Measurements from ENCODE around the gene CD248. TPM values are rescaled to one million over a fixed set of nuclear protein-coding genes. Genes with fewer than 3 reads are reported as not detected.
A peak's percentile ranks its signal among the peaks of the same experiment; 100 is the strongest.

The CD248 gene
- total and polyA plus RNA-seq, 2 experiments from 2014 or later, result 2.4 to 3.8 TPM

- Mint-ChIP-seq H3K36me3 (ENCODE audit: low read depth) (no peaks in the 10 kb centered on the region; the same call in 2 of the 3 replicates), H3K9me3 (peaks cover 2% of the 10 kb centered on the region; the same call in 1 of the 3 replicates), H3K4me1 (peaks cover 25% of the 10 kb centered on the region), H3K27ac (no peak within 1 kb of the TSS), H3K27me3 (ENCODE audit: insufficient read depth, low read depth, poor library complexity) (peaks cover 35% of the 10 kb centered on the region), H3K4me3 (peak within 1 kb of the TSS; percentile 94)
- Histone ChIP-seq H3K27me3 (ENCODE audit: insufficient read depth) (peaks cover 30% of the 10 kb centered on the region), H3K27ac (ENCODE audit: low read depth) (no peak within 1 kb of the TSS), H3K4me1 (ENCODE audit: insufficient read depth) (peaks cover 21% of the 10 kb centered on the region), H2AFZ (peak within 1 kb of the TSS; percentile 97), H4K20me1 (replicated peaks; ENCODE audit: insufficient read depth) (no peaks in the 10 kb centered on the region; the same call in 1 of the 2 replicates), H3K36me3 (ENCODE audit: insufficient read depth) (no peaks in the 10 kb centered on the region), H3F3A (replicated peaks; ENCODE audit: low read depth) (peaks cover 18% of the 10 kb centered on the region; the same call in 1 of the 2 replicates), H3K79me2 (replicated peaks; ENCODE audit: insufficient read depth) (peaks cover 9% of the 10 kb centered on the region), H3K4me3 (peak within 1 kb of the TSS; percentile 76), H3K9me2 (ENCODE audit: insufficient read depth) (no peaks in the 10 kb centered on the region), H3K4me2 (peak within 1 kb of the TSS; percentile 88)
- TF ChIP-seq ZNF331 (CRISPR knock-in tag; IDR thresholded peaks at IDR 0.05; ENCODE audit: low read depth), result no peak
- peak; percentile 82 for TF ChIP-seq CREB1 (CRISPR knock-in tag; IDR thresholded peaks at IDR 0.05; ENCODE audit: low read depth)
- no peak for TF ChIP-seq ZNF462 (CRISPR knock-in tag; IDR thresholded peaks at IDR 0.05)
- DNase-seq (ENCODE audit: low spot score), result peak; percentile 62
- peak; percentile 2; the same call in 2 of the 3 replicates for ATAC-seq
These were observed 24.9 kb downstream of the CD248 start, which contains the start of gene TMEM151A for GRCh38 chr11:66291706-66292542. TSS of gene TMEM151A (plus strand) at chr11:66291894. CDS start at chr11:66292014, 120 bp downstream.

GRCh38 chr11:66291303-66291705 lies 25.5 kb downstream of the CD248 start:
- peaks cover 23% of the 10 kb centered on the region for H3K4me1 Mint-ChIP-seq
- Histone ChIP-seq H3K27me3 (ENCODE audit: insufficient read depth) (peaks cover 30% of the 10 kb centered on the region), H3K4me1 (ENCODE audit: insufficient read depth) (peaks cover 21% of the 10 kb centered on the region), H2AFZ (peak overlapping the region; percentile 97), H3F3A (replicated peaks; ENCODE audit: low read depth) (peaks cover 18% of the 10 kb centered on the region; the same call in 1 of the 2 replicates), H3K27ac (ENCODE audit: low read depth) (no peak overlapping the region), H3K4me3 (peak overlapping the region; percentile 76), H3K9me2 (ENCODE audit: insufficient read depth) (no peaks in the 10 kb centered on the region), H3K36me3 (ENCODE audit: insufficient read depth) (no peaks in the 10 kb centered on the region; the same call in 1 of the 2 replicates), H3K79me2 (replicated peaks; ENCODE audit: insufficient read depth) (peaks cover 9% of the 10 kb centered on the region), H3K4me2 (peak overlapping the region; percentile 88), H4K20me1 (replicated peaks; ENCODE audit: insufficient read depth) (no peaks in the 10 kb centered on the region; the same call in 1 of the 2 replicates)
- no peak for ATAC-seq
- peak; percentile 27 for TF ChIP-seq EZH2 (IDR thresholded peaks at IDR 0.05; ENCODE audit: low read depth, unreplicated experiment)
- no peak for TF ChIP-seq CREB1 (CRISPR knock-in tag; IDR thresholded peaks at IDR 0.05; ENCODE audit: low read depth)
- no peak for DNase-seq (ENCODE audit: low spot score)
- peaks cover 2% of the 10 kb centered on the region; the same call in 1 of the 3 replicates for H3K9me3 Mint-ChIP-seq
- H3K27me3 Mint-ChIP-seq (ENCODE audit: insufficient read depth, low read depth, poor library complexity), result peaks cover 35% of the 10 kb centered on the region
- H3K4me3 Mint-ChIP-seq, result peak overlapping the region; percentile 94
- no peaks in the 10 kb centered on the region; the same call in 2 of the 3 replicates for H3K36me3 Mint-ChIP-seq (ENCODE audit: low read depth)
- no peak overlapping the region for H3K27ac Mint-ChIP-seq
